H1 (cell line): ENCODE data around the gene NDUFB2. TPM values are rescaled to one million over a fixed set of nuclear protein-coding genes. Genes with fewer than 3 reads are reported as not detected.

Source experiments
- CTCF ChIA-PET: fragments of 300-600 bp; sonication (Branson Sonifier 250); formaldehyde crosslinking; loops from one replicate; lab custom pipeline; 2021; ENCODE audit not compliant: partially characterized antibody; lab: Charles Lee
- POLR2A ChIA-PET: fragments of 300-600 bp; sonication (Branson Sonifier 250); formaldehyde crosslinking; loops from one replicate; lab custom pipeline; 2021; ENCODE audit warnings: inconsistent platforms; ENCODE audit not compliant: partially characterized antibody; lab: Charles Lee
- DNase-seq, 2 experiments: peaks; one replicate each; pipeline versions ENCODE4 v3.0.0 to v3.0.0-alpha.2; 2010 to 2022; ENCODE audit warnings: low spot score in 2 of 2, low read depth in 1 of 2, mixed read lengths in 1 of 2
- FAIRE-seq: peaks from 2 replicates; lab custom pipeline; 2011; peaks lifted over from hg19 to GRCh38; lab: Jason Lieb, UNC
- H2AFZ ChIP-seq: 2 replicates; pipeline ENCODE4 v1.8.1; 2012; ENCODE audit warnings: low read length, inconsistent platforms
- H2AK5ac ChIP-seq: 2 replicates; pipeline ENCODE4 v1.6.1; 2013; ENCODE audit warnings: low read depth, low read length
- H2BK120ac ChIP-seq: replicated peaks from 2 replicates; pipeline ENCODE3; 2013; ENCODE audit warnings: low read depth, low read length, inconsistent platforms
- H2BK12ac ChIP-seq: 2 replicates; pipeline ENCODE4 v1.6.1; 2013; ENCODE audit warnings: low read depth, low read length
- H2BK15ac ChIP-seq: 2 replicates; pipeline ENCODE4 v1.6.1; 2013; ENCODE audit warnings: low read length
- H2BK20ac ChIP-seq: 2 replicates; pipeline ENCODE4 v1.6.1; 2013; ENCODE audit warnings: low read length
- H2BK5ac ChIP-seq: 2 replicates; pipeline ENCODE4 v1.6.1; 2013; ENCODE audit warnings: low read depth, low read length
- H3K14ac ChIP-seq: 2 replicates; pipeline ENCODE4 v1.6.1; 2013; ENCODE audit warnings: inconsistent platforms; ENCODE audit not compliant: insufficient read length
- H3K18ac ChIP-seq: 2 replicates; pipeline ENCODE4 v1.6.1; 2013; ENCODE audit warnings: low read length; ENCODE audit errors: extremely low read depth
- H3K23ac ChIP-seq: 2 replicates; pipeline ENCODE4 v1.6.1; 2013; ENCODE audit warnings: inconsistent platforms; ENCODE audit not compliant: insufficient read length
- H3K23me2 ChIP-seq: 2 replicates; pipeline ENCODE4 v1.6.1; 2013; ENCODE audit warnings: low read depth, low read length
- H3K27ac ChIP-seq: 2 replicates; pipeline ENCODE4 v1.6.1; 2011; ENCODE audit warnings: low read depth, low read length, inconsistent platforms
- H3K27me3 ChIP-seq, 4 experiments: replicated peaks in 1 of 4; 1 replicate in 1 of 4; 2 replicates in 3 of 4; pipeline versions ENCODE4 v1.6.1 to v1.8.1; 2011 to 2013; ENCODE audit warnings: low read length in 3 of 4, mild to moderate bottlenecking in 3 of 4, inconsistent platforms in 2 of 4, mixed read lengths in 2 of 4, moderate library complexity in 1 of 4; ENCODE audit not compliant: control insufficient read depth in 3 of 4, insufficient read depth in 3 of 4; ENCODE audit errors: extremely low read depth in 1 of 4
- H3K36me3 ChIP-seq, 4 experiments: 2 replicates each; pipeline versions ENCODE4 v1.6.1 to v1.8.1; 2011 to 2013; ENCODE audit warnings: mild to moderate bottlenecking in 4 of 4, low read length in 3 of 4, moderate library complexity in 2 of 4, control low read depth in 1 of 4, inconsistent platforms in 1 of 4; ENCODE audit not compliant: insufficient read depth in 4 of 4, control insufficient read depth in 2 of 4
- H3K4ac ChIP-seq: replicated peaks from 2 replicates; pipeline ENCODE3; 2013; ENCODE audit warnings: low read length, low read depth, mixed read lengths, inconsistent platforms; ENCODE audit not compliant: insufficient read length
- H3K4me1 ChIP-seq, 4 experiments: replicated peaks in 1 of 4; 1 replicate in 1 of 4; 2 replicates in 3 of 4; pipeline versions ENCODE4 v1.6.1 to v1.8.1; 2011 to 2013; ENCODE audit warnings: low read length in 3 of 4, inconsistent platforms in 2 of 4, mixed read lengths in 1 of 4; ENCODE audit not compliant: insufficient read depth in 4 of 4, control insufficient read depth in 3 of 4
- H3K4me2 ChIP-seq, 2 experiments: 2 replicates each; pipeline versions ENCODE4 v1.6.1 to v1.8.1; 2011 to 2013; ENCODE audit warnings: low read depth in 2 of 2, low read length in 2 of 2, control low read depth in 1 of 2, inconsistent platforms in 1 of 2, mild to moderate bottlenecking in 1 of 2; ENCODE audit not compliant: insufficient read depth in 1 of 2
- H3K4me3 ChIP-seq, 4 experiments: fragments of 200-600, 300-600 bp in 1 of 4; sonication (generic), shearing (Covaris generic), sonication (Bioruptor Twin) in 1 of 4; 2 replicates each; pipeline versions ENCODE4 v1.5.1 to v1.8.1; 2011 to 2016; ENCODE audit warnings: low read length in 4 of 4, low read depth in 3 of 4, control low read depth in 2 of 4, inconsistent platforms in 2 of 4, mild to moderate bottlenecking in 2 of 4, mixed read lengths in 1 of 4, moderate library complexity in 1 of 4; ENCODE audit not compliant: insufficient read depth in 2 of 4; ENCODE audit errors: extremely low read depth in 1 of 4
- H3K56ac ChIP-seq: replicated peaks from 2 replicates; pipeline ENCODE3; 2013; ENCODE audit warnings: low read depth, mild to moderate bottlenecking, mixed read lengths, low read length, inconsistent platforms; ENCODE audit not compliant: insufficient read length
- H3K79me1 ChIP-seq: 2 replicates; pipeline ENCODE4 v1.6.1; 2013; ENCODE audit warnings: low read depth, low read length, control low read depth
- H3K79me2 ChIP-seq, 2 experiments: 2 replicates each; pipeline versions ENCODE4 v1.6.1 to v1.8.1; 2012 to 2013; ENCODE audit warnings: low read length in 2 of 2, mild to moderate bottlenecking in 2 of 2, inconsistent platforms in 1 of 2; ENCODE audit not compliant: insufficient read depth in 2 of 2, control insufficient read depth in 1 of 2
- H3K9ac ChIP-seq, 4 experiments: replicated peaks in 1 of 4; 1 replicate in 1 of 4; 2 replicates in 3 of 4; pipeline versions ENCODE4 v1.6.1 to v1.8.1; 2011 to 2013; ENCODE audit warnings: low read depth in 3 of 4, low read length in 3 of 4, control low read depth in 2 of 4, mild to moderate bottlenecking in 2 of 4, moderate library complexity in 2 of 4, inconsistent platforms in 1 of 4; ENCODE audit errors: extremely low read depth in 1 of 4
- H3K9me3 ChIP-seq, 2 experiments: 2 replicates each; pipeline versions ENCODE4 v1.6.1 to v1.8.1; 2012 to 2013; ENCODE audit warnings: mild to moderate bottlenecking in 2 of 2, moderate library complexity in 2 of 2, control low read depth in 1 of 2, inconsistent platforms in 1 of 2, low read depth in 1 of 2, low read length in 1 of 2, mixed read lengths in 1 of 2; ENCODE audit not compliant: insufficient read depth in 2 of 2
- H4K20me1 ChIP-seq, 2 experiments: replicated peaks in 1 of 2; 2 replicates each; pipeline versions ENCODE3 to v1.8.1; 2011 to 2013; ENCODE audit warnings: inconsistent platforms in 2 of 2, low read length in 2 of 2, mild to moderate bottlenecking in 1 of 2; ENCODE audit not compliant: insufficient read depth in 2 of 2, control insufficient read depth in 1 of 2
- H4K5ac ChIP-seq: 2 replicates; pipeline ENCODE4 v1.6.1; 2013; ENCODE audit warnings: low read length, low read depth, mixed read lengths, inconsistent platforms; ENCODE audit not compliant: insufficient read length
- H4K8ac ChIP-seq: 2 replicates; pipeline ENCODE4 v1.8.0; 2013; ENCODE audit warnings: mild to moderate bottlenecking, moderate library complexity, low read length, inconsistent platforms; ENCODE audit not compliant: insufficient read depth; ENCODE audit errors: extremely low read depth
- H4K91ac ChIP-seq: replicated peaks from 2 replicates; pipeline ENCODE3; 2013; ENCODE audit warnings: low read length, mixed read lengths, inconsistent platforms; ENCODE audit not compliant: insufficient read length
- ASH2L ChIP-seq: fragments of 200-600, 300-600 bp; sonication (generic); IDR thresholded peaks from one replicate; pipeline ENCODE4 v1.7.1; 2017; ENCODE audit warnings: low read length
- CHD2 ChIP-seq: IDR thresholded peaks from 2 replicates; pipeline ENCODE4 v1.6.1; 2012; ENCODE audit warnings: low read length, improper control_type of control experiment
- WGBS, 2 experiments: shearing (Covaris generic) in 1 of 2; methylation state at CpG; one replicate each; pipeline versions ENCODE4 v1.1.6 to v1.1.7; 2013 to 2015; ENCODE audit warnings: low lambda C conversion rate in 2 of 2, mixed read lengths in 2 of 2, inconsistent platforms in 1 of 2, low coverage in 1 of 2, missing lambda C conversion rate in 1 of 2; ENCODE audit not compliant: insufficient replicate concordance in 2 of 2, insufficient coverage in 1 of 2, insufficient read length in 1 of 2; ENCODE audit errors: extremely low coverage in 1 of 2, missing lambda C conversion rate in 1 of 2; 5-methylcytosine and 5-hydroxymethylcytosine counted together
- polyA plus RNA-seq, 7 experiments: library from polyadenylated mRNA; depleted of rRNA in 3 of 7; stranded (reverse) in 5 of 7; unstranded in 2 of 7; fragments of >200 nt in 5 of 7; fragments of 200-250 nt in 2 of 7; gene quantifications; 1 replicate in 5 of 7; 2 replicates in 1 of 7; 4 replicates in 1 of 7; pipeline versions ENCODE4 v1.2.1 to v1.2.3, GENCODE V29; 2011 to 2013; ENCODE audit warnings: missing spikeins in 2 of 7, mixed read lengths in 2 of 7
- total RNA-seq: library from RNA; stranded (reverse); fragmentation: NEBNext Ultra II Directional; extraction: Animal tissue kit (Norgen Biotek cat#: 25700); gene quantifications from 2 replicates; pipeline ENCODE4 v1.2.1, GENCODE V29; 2021

The NDUFB2 gene
- total and polyA plus RNA-seq, 2 of the 8 experiments (the other 6 are each of a cell fraction or from before 2014, with no cell fraction given): 168 to 881 TPM

GRCh38 chr7:140697447-140698143 is 1.1 kb downstream of the NDUFB2 start:
- Histone ChIP-seq H2BK20ac (no peak overlapping the region), H2BK5ac (no peak overlapping the region; the same call in 1 of the 2 replicates), H4K91ac (no peak overlapping the region), H3K36me3 (no peaks in the 10 kb centered on the region), H4K8ac (peak overlapping the region; percentile 97), H3K56ac (no peak overlapping the region), H3K79me2 (peaks cover 0 to 38% of the 10 kb centered on the region in 2 experiments; a peak in 2 of 4 replicates), H3K23me2 (peaks cover 2% of the 10 kb centered on the region; the same call in 1 of the 2 replicates), H3K23ac (no peak overlapping the region), H2AK5ac (no peak overlapping the region), H2BK15ac (no peak overlapping the region), H3K4me1 (peaks cover 0 to 6% (median 2%) of the 10 kb centered on the region in 4 experiments; a peak in 3 of 7 replicates), H4K20me1 (no peaks in the 10 kb centered on the region), H4K5ac (no peak overlapping the region), H3K14ac (no peak overlapping the region), H3K27ac (no peak overlapping the region), H2AFZ (no peak overlapping the region), H2BK120ac (no peak overlapping the region), H3K4ac (no peak overlapping the region), H3K18ac (no peak overlapping the region), H3K4me2 (peak overlapping the region; percentile 68 to 80), H3K9me3 (no peaks in the 10 kb centered on the region), H3K79me1 (peaks cover 3% of the 10 kb centered on the region; the same call in 1 of the 2 replicates), H3K27me3 (no peaks in the 10 kb centered on the region), H3K4me3 (peak overlapping the region; percentile 65 to 92 (median 88)), H2BK12ac (no peak overlapping the region), H3K9ac (peak overlapping the region; percentile 45 to 89 (median 76); a peak in 6 of 7 replicates)
- TF ChIP-seq CHD2: no peak
- TF ChIP-seq ASH2L: peak; percentile 42
- CTCF ChIA-PET: interaction anchor here (1.0 to 1.3 kb wide), 5 partner anchors 10 to 314 kb away, joined by 3 to 4 read pairs (median 3); no protein-coding TSS in a partner anchor
- DNase-seq: peak in 1 of 2 experiments; percentile 54
- POLR2A ChIA-PET: interaction anchor here (1.2 to 2.0 kb wide), 2 partner anchors 24 to 225 kb away, joined by 3 to 6 read pairs; no protein-coding TSS in a partner anchor
- no peak for FAIRE-seq
- WGBS, 2 experiments: 43% methylated on average over 19 of the region's 24 CpGs; no CpG with 5 or more reads in 1 of the 2 experiments
